HPDE6-E6E7 (cell line): ENCODE results near the gene NIN.

Source experiments
- DNase-seq: peaks from one replicate; pipeline ENCODE4 v3.0.0; 2011; ENCODE audit warnings: missing footprints; ENCODE audit errors: extremely low spot score

Gene NIN, protein sequence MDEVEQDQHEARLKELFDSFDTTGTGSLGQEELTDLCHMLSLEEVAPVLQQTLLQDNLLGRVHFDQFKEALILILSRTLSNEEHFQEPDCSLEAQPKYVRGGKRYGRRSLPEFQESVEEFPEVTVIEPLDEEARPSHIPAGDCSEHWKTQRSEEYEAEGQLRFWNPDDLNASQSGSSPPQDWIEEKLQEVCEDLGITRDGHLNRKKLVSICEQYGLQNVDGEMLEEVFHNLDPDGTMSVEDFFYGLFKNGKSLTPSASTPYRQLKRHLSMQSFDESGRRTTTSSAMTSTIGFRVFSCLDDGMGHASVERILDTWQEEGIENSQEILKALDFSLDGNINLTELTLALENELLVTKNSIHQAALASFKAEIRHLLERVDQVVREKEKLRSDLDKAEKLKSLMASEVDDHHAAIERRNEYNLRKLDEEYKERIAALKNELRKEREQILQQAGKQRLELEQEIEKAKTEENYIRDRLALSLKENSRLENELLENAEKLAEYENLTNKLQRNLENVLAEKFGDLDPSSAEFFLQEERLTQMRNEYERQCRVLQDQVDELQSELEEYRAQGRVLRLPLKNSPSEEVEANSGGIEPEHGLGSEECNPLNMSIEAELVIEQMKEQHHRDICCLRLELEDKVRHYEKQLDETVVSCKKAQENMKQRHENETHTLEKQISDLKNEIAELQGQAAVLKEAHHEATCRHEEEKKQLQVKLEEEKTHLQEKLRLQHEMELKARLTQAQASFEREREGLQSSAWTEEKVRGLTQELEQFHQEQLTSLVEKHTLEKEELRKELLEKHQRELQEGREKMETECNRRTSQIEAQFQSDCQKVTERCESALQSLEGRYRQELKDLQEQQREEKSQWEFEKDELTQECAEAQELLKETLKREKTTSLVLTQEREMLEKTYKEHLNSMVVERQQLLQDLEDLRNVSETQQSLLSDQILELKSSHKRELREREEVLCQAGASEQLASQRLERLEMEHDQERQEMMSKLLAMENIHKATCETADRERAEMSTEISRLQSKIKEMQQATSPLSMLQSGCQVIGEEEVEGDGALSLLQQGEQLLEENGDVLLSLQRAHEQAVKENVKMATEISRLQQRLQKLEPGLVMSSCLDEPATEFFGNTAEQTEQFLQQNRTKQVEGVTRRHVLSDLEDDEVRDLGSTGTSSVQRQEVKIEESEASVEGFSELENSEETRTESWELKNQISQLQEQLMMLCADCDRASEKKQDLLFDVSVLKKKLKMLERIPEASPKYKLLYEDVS (N-terminal part only)

DNA sequence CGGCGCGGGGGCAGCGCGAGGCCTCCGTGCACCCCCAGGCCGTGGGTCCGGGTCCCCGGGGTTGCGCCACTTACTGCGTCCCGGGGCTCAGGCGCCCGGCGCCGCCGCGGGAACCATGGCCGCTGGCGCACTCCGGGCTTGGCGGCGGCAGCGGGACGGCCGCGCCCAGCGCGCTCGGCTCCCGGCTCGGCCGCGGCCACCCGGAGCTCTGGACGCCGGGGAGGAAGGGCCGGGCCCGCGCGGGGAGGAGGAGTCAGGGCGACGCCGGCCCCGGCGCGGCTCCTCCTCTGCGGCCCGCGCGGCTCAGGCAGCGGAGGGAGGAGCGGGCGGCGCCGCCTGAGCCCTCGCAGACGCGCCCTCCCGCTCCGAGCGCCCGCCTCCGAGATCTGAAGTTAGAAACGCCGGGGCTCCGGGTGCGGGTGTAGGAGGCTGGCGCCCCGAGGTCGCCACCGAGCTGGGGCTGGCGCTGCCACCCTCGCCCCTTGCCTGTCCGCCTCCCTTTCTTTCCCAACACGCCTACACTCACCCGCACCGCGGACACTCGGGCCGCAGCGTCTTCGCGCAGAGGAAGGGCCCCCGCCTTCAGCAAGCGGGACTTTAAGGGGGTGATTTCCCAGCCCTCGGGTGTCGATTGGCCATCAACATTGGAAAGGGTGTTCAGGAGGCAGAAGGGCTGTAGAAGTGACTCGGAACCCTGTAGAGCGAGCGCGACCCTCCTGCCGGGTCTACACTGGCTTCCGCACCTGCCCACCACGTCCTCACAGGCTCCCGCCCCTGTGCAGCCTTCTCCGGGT lies at the start of gene NIN:
Gene NIN, minus strand, starts transcription at position 231 of the 794 bp plus-strand sequence. CDS start 9,106 bp downstream, outside the sequence.
- peak; percentile 66 for DNase-seq

DNA sequence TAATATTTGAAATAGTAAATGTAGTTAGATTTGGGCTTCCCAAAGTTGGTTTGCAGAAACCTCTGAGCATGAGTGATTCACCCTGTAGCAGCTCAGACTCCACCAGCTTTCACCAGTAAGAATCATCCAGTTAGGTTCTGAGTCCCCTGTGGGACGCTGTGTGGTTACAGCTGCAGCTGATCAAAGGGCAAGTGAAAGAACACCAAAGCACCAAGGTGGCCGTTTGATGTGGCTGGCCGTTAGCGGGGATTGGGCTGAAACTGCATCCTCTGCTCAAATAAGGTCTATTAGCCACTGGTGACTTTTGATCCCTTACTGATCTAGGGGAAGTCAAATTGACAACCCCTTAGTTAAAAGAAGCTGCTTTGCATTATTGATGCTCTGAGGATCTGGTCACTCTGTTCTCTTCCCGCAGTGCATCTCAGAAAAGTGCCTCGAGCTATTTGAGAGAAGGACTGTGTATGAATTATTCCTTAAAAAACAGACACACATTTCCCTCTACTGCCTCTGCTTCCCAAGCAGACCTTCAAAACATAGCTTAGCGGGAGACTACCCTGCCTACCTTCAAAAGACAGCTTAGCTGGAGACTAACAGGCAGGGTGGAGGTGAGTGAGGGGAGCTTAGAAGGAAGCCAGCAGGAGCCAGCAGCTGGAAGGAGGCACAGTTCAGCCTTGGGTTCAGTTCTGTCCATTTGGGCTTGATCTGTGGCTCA lies 44.6 kb upstream of the NIN start:
- no peak for DNase-seq

DNA sequence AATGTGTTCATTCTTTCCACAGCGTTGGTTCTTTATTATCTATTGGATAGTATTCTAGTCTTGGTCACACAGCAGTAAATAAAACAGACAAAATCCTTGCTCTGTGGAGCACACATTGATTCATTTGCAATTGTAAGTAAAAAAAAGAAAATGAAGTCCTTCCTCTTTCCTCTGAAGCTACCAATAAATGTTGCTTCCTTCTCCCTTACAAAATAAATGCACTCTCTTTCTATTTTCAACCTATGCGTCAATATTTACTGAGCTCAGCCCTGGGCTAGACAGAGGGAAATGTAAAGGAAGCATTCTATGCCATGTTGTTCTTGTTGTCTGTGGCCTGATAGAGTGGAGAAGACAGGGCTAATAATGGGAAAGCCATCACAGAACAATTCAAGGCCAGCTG lies 43.8 kb upstream of the NIN start:
- DNase-seq, result no peak

DNA sequence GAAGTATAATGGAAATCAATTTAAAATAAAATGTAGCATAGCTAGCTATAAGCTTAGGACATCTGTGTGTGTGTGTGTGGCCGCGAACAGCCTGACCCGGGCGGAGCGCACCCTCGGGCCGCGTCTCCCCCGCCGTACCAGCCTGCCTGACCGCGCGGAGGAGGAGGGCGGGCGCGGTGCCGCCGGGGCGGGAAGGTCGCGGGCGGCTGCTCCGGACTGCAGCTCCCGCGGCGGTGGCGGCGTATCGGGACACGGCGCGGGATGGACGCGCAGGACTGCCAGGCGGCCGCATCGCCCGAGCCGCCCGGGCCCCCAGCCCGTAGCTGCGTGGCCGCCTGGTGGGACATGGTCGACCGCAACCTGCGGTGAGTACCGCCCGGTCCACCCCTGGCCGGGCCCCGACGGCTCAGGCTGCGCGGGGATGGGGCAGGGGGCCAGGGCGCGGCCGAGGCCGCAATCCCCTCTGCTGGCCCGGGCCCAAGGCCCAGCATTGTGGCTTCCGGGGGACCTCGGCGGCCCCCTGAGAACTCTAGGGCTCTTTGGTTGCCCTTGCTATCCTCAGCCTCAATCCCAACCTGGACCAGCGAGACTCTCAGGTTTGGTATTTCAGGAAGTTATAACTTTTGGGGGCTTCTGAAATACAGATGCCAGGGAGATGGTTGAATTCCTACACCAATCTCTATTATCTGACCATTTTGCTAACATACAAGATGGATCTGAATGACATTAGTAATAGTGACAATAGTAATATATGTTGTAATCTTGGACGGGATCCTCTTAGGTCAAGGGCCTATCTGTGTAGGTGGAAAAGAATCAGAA lies 41.2 kb upstream of the NIN start, which contains the start of gene ABHD12B:
Gene ABHD12B, plus strand, starts transcription at position 140 of the 819 bp plus-strand sequence. Its CDS starts 122 bp downstream, at position 262.
- no peak for DNase-seq

DNA sequence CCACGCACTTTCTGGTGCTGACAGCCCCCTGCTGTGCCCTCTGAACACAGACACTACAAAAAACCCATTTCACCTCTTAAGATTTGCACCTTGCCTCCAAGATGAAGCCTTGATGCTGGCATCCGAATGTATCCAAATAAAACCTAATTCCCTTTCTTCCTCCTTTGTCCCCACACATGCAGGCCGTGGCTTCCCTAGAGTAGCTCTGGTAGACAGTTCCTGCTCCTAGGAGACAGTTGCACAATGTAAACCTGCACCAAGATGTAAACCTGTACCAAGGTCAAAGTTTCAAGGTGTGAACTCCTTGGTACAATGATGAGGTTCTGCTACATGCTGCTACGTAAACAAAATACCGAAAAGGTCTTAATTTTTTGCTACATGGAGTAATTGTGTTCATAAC lies 40.3 kb upstream of the NIN start:
- DNase-seq, result no peak

DNA sequence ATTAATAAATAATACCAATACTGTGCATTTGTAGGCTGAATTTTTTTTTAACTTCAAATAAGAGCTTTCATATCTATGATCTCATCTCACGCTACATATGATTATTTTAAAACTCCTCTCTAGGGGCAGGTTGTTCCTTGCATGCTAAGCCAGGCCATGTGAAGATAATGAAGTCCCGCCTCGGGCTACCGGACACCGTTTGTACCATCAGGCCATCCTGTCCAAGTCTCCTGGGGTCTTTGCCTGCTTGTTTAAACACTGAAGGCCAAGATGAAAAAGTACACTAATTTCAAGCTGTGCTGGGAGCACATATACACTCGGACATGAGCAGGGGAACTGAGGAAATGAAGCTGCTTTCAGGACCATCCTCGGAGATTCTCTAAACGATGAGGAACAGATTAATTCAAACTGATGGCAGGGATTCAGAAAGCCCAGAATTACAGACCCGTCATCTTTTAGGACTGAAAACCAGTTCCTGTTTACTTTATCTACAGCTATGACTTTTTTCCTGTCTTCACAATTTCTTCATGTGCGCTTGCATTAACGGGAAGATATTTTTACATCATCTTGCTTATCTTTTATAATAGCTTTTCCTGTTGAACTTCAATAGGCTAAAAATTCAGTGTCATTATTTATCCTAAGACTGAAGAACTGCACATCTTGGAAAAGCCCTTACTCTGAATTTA lies 34.6 kb upstream of the NIN start:
- DNase-seq, result no peak

DNA sequence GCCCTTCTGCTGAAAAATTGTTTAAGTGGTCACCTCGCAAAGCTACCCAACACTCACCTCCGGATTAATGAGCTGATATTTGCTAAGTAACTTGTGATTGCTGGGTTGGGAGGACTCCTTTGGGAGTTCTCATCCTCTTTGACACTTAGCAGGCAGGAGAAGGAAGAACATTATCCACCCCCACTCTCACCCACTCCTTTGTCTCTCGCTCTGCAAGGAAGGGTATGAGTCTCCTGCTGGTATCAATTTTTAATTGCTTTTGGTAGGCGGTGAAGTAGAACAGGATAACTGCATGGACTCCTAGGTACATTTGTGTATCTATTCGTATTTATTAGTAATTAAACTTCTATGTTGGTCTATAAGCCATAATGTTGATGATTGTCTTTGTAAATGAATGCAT lies 34.0 kb upstream of the NIN start:
- no peak for DNase-seq

DNA sequence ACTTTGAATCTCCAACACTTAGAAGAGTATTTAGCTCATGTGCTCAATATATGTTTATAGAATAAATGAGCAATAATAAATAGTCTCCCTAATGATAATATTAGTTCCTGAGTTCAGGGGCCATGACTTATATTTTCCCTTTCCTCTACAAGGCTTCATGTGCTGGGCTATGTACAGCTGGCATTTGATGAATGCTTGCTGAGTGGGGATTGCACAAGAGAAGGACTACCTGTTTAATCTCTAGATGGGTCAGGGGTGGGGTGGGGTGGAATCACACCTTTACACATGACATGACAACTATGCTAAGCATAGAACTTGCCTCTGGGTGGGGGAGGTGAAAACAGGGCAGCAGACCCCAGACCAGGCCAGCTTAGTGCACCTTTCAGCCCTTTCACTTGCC lies 33.3 kb upstream of the NIN start:
- no peak for DNase-seq

DNA sequence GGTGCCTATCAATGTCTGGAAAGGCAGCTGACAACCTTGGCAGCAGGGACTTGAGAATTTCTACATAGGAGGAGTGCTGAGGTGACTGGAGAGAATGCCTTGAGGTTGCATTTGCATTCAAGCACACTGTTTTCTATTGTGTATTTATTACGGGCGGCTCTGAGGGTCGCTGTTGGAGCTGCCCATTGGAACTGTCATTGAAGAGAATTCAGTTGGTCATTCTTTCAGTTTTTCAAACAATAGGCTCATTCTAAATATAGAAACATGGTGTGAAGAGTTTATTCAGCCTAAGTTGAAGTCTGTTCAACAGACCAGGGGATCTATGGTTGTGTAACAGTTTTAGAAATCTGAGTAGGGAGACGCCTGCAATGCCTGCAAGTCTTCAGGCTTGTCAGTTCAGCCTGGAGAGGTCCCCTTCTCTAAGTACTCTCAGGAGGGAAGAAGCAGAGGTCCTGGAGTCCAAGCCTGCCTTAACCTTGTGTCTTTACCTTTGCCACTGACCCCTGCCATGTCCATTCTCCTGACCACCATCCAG lies 31.1 kb upstream of the NIN start:
- DNase-seq, result no peak

DNA sequence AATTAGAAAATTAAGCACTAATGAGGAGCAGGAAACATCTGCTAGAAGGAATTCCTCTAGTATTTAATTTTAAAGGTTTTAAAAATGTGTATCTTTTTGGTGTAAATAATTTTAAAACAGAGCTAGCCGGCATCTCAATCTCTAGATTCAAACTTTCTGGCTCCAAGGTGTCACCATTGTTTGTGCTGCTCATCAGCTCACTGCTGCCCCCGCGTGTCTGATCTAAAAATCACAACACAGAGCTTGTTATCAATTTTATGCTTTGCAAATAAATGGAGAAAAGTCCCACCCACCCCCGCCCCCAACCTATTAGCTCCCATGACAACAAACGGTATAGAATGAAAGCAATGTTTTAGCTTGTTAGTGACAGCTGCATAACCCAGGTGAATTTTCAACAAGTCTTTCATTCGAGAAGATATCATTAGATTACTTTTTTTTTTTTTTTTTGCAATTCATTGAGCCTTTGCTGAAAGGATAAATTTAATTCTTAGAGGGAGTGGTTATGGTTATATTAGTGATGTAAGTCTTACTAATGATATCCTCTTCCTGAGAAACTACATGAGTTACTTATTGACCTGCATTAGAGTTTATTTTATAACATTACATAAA lies 29.6 kb upstream of the NIN start:
- peak; percentile 62 for DNase-seq

DNA sequence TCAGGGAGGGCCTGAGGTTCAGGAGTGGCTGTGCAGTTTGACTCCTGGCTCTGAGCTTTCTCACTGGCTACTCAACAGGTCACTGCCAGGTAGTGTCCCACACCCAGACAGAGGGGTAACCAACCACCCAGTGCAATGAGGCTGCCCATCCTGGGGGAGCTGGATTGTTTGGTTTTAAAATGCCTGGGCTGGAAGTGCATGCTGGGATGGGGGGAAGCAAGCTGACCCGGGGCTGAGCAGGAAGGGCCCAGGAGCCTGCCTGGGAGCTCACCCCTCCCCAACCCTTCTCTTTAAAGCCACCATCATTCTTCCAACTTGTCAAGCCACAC lies 28.3 kb upstream of the NIN start:
- no peak for DNase-seq

DNA sequence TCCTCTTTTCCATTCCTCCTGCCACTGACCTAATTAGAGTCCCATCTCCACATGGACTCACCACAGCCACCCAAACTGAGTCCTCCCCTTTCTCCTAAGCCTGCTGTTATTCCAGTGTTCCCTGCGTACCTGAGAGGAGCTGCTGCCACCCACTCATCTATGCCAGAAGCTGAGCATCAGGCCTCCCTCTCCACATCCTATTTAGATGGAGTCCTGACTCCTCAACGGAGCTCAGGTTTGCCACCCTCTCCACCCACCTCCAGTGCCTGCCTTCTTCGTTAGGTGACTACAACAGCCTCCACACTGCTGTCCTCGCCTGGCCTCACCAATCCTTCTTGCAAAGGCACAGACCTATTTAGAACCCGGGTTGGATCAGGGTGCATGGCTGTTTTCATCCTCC lies 25.7 kb upstream of the NIN start:
- DNase-seq, result no peak

DNA sequence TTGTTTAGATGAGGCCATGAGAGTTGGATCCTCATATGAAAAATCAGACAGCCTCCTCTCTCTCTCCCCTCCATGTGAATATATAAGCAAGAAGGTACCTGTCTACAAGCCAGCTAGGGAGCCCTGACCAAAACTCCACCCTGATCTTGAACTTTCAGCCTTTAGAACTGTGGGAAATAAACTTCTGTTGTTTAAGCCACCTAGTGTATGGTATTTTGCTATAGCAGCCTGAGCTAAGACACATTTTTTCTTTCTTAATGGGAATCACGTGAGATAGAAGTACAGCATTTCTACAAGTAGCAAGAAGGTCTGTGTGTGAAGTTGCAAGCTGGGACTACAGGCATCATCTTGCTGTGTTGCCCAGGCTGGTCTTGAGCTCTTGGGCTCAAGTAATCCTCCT lies 24.6 kb upstream of the NIN start:
- no peak for DNase-seq

DNA sequence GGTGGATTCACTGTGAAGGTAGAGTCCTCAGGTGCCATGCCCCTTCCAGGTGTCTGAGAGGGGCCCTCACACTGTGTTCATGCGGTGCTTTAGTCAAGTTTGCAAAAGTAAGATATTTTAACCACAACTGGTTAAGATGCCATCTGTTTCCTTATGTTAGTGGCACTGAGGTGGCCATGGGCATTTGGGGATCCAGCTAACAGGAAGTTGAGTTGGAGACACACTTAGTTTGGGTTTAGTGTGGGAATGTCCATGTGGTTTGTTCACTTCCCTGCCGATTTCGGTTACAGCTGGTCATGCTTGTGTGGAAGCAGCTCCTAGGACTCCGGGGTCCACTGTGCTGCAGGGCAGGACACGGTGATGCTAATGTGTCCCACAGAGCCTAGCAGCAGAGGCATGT lies 23.6 kb upstream of the NIN start:
- no peak for DNase-seq

DNA sequence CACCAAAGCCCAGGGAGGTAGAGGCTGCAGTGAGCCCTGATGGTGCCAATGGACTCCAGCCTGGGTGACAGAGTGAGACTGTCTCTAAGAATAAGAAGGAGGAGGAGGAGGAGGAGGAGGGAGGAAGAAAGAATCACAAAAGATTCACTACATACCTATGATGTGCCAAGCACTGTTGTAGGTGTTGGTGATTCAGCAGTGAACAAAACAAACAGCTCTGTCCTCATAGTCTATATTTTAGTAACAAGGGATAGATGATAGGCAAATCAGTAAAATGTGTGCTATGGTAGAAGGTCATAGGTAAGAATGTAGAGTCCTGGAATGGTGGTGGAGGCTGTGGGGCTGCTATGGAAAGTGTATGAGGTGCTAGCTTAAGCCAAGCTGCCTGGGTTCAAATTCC lies 22.9 kb upstream of the NIN start:
- no peak for DNase-seq

DNA sequence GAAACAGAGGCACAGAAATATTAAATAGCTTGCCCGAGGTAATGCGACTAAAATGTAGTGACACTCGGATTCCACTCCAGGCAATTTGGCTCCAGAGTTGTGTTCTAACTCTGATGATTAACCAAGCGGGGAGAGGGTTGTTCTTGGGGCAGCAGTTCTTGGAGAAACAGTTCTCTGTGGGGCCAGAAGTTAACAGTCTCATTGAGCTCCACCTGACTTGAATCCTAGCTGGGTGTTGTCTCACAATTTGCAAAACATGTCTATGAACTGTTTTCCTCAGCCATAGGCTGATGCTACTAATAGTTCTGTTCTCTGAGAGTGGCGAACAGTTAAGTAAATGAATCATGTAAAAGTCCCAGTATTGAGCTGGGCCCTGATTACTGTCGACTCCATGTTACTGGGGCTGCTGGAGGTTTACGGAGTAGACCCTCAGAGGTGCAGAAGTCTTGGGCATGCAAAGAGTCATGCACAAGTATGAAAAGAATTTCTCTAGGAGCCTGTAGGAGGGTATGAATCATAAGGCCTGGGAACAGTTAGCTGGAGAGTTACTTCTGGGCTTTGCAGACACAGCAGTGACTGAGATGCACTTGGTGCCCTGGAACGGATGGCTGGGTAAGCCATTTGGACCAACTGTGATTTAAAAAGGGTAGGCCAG lies 15.4 kb upstream of the NIN start:
- no peak for DNase-seq

DNA sequence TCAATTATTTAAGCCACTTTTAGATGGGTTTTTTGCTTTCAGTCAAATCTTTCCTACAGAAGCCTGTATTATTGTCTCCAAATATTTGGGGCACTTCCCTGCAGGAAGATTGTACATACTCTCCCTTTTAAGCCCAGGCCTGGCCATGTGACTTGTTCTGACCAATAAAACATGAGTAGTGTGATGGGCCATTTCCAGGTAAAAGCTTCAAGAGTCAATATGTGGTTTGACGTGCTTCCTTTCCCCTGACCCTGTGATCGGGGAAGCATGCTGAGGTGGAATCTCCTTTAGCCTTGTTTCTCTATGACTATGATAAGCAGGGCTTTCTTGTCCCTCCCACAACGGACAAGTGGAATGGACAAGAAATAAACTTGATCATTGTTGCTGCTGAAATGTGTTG lies 14.2 kb upstream of the NIN start:
- no peak for DNase-seq

DNA sequence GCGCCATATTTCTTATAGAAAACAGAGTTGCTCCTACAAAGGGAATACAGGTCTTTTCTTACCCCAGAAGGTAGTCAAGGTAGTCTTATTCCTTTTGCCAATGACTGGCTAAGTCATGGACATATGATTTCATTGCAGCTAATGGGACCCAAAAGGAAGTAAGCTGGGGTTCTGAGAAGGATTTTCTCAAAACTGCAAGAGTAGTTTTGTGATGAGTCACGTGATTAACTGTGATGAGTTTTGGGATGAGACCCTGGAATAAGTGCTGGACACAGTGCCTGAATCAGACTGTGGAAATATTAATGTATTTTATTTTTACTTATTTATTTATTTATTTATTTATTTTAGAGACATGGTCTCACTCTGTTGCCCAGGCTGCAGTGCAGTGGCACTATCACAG lies 13.4 kb upstream of the NIN start:
- DNase-seq, result no peak
